Omental fat pad (tissue), 4 donors: Measurements from ENCODE around the gene ATG13. TPM values are rescaled to one million over a fixed set of nuclear protein-coding genes. Genes with fewer than 3 reads are reported as not detected.
"Not testable (repeated sequence)": the region's sequence is repeated elsewhere in the genome, so short reads cannot be mapped to it uniquely, and the experiment has no call there.

Experiments used
- ATAC-seq: fragments of 150-250 bp; one replicate; pipeline ENCODE4 v1.9.1; 2016; ENCODE audit warnings: mild to moderate bottlenecking, moderate library complexity; ENCODE audit not compliant: low FRiP score
- DNase-seq: peaks from one replicate; pipeline ENCODE4 v3.0.0-alpha.2; 2019; ENCODE audit warnings: low spot score
- CTCF ChIP-seq, 3 donors: fragments of 450-650 bp; IDR thresholded peaks; one replicate each; pipeline ENCODE4 v1.5.1; 2016 to 2017; ENCODE audit warnings: antibody characterized with exemption in 3 of 3, mild to moderate bottlenecking in 3 of 3, moderate library complexity in 2 of 3
- total RNA-seq, 4 donors: library from RNA; depleted of rRNA; stranded (reverse); fragments of >200 nt; gene quantifications; one replicate each; pipeline ENCODE4 v1.1.0, GENCODE V29; 2016

The ATG13 gene
- total RNA-seq: 100 to 1,000 TPM in 1 of 4 donors, 10 to 100 TPM in 3; 73.7 to 137 (median 83.3) TPM

DNA sequence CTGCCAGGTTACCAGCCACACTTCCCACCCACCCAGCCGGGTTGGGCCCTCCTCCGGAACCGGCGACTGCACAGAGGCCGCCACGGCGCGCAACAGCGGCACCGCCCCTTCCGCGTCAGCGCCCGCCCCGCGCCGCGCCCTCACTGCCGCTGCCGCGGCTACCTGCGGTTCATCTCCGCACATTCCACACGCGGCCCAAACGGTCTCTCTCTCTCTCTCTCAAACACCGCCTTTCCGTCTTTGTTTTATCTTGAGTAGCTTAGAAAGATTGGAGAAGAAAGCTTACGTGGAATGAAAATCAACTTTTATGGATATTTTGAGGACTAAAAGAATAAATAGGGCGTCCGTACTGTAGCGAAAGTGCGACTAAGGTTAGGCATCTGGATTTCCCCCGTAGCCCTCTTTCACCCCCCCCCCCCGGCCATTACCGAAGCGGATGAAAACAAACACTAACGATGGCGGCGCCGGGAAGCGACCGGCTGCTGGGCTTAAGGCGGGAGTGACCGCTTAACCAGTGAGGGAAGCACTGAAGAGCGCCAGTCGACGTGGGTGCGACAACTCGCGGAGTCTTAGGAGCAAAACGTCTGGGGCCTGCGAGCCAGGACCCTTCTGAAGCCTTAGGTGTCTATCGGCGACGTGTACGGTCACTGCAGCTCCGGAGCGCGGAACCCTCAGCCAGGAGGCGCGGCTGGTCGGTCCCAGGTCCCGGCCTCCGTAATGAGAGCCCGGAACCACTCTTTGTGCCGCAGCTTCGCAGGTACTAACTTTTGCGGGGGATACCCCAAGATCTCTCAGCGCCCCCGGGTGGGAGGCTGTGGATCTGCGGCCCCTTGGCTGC is at the start of gene ATG13, which contains the start of gene HARBI1:
ATG13 (plus strand) TSS at position 420 of the 838 bp plus-strand sequence. CDS start 26,739 bp downstream, outside the sequence.
HARBI1 (minus strand) TSS at position 94 of the 838 bp plus-strand sequence. CDS start 990 bp downstream, outside the sequence.
- TF ChIP-seq CTCF (IDR thresholded peaks at IDR 0.05): peak in 1 of 3 donors; percentile 60
- DNase-seq (peak; percentile 65), ATAC-seq (peak; percentile 98)

- no peak for TF ChIP-seq CTCF (IDR thresholded peaks at IDR 0.05)
- DNase-seq (no peak), ATAC-seq (no peak)
These were observed 46.5 kb upstream of the ATG13 start for GRCh38 chr11:46570790-46571398.

GRCh38 chr11:46574656-46575055 is 42.7 kb upstream of the ATG13 start:
- no peak for ATAC-seq
- no peak for DNase-seq
- no peak for TF ChIP-seq CTCF (IDR thresholded peaks at IDR 0.05)

DNA sequence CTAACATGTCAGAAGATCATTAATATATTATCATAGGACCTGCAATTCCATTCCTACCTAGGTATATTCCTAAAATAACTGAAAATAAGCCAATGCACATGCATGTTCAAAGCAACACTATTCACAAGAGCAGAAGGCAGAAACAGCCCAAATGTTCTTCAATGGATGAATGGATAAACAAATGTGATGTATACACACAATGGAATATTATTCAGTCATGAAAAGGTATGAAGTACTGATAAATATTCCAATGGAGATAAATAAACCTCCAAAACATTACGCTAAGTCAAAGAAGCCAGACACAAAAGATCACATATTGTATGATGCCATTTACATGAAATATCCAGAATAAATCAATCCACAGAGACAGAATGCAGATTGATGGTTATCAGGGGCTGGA is 40.3 kb upstream of the ATG13 start:
- ATAC-seq (no peak), DNase-seq (no peak)
- no peak for TF ChIP-seq CTCF (IDR thresholded peaks at IDR 0.05)

DNA sequence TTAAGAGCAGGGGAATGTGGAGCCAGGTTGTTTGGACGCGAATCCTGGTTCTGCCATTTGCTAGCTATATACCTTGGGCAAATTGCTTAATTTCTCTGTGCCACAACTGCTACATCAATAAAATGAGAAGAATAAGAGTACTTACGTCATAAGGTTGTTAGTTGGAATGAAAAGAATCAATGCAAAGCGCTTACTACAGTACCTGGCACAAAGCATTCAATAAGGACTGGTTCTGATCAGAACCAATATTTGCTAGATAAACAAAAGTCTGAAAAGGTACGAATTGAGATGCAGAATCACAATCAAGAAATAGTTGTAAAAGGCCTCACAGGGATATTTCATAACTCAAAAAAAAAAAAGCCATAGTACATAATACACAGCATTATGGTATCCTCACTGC is 34.8 kb upstream of the ATG13 start:
- no peak for DNase-seq
- no peak for TF ChIP-seq CTCF (IDR thresholded peaks at IDR 0.05)
- ATAC-seq: no peak

DNA sequence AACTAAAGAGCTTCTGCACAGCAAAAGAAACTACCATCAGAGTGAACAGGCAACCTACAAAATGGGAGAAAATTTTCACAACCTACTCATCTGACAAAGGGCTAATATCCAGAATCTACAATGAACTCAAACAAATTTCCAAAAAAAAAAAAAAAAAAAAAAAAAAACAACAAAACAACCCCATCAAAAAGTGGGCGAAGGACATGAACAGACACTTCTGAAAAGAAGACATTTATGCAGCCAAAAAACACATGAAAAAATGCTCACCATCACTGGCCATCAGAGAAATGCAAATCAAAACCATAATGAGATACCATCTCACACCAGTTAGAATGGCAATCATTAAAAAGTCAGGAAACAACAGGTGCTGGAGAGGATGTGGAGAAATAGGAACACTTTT is 33.8 kb upstream of the ATG13 start:
- not testable (repeated sequence) for DNase-seq, ATAC-seq

DNA sequence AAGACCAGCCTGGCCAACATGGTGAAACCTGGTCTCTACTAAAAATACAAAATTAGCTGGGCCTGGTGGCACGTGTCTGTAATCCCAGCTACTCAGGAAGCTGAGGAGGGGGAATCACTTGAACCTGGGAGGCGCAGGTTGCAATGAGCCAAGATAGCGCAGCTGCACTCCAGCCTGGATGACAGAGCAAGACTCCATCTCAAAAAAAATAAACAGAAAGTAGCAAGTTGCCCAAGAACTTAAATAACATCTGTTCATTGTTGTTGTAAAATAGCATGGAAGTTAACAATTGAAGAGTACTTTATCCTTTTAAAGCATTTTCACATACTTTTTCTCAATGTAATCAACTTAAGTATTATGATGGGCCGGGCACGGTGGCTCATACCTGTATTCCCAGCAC is 29.2 kb upstream of the ATG13 start:
- TF ChIP-seq CTCF (IDR thresholded peaks at IDR 0.05): no peak
- no peak for ATAC-seq
- DNase-seq: no peak
